LNCaP clone FGC (cell line): Measurements from ENCODE around the gene ROR2.

Source experiments
- DNase-seq: peaks from one replicate; pipeline ENCODE4 v3.0.0-alpha.2; 2011; ENCODE audit warnings: low read depth
- H3K4me3 ChIP-seq: 2 replicates; pipeline ENCODE4 v1.5.1; 2011; ENCODE audit warnings: mild to moderate bottlenecking, low read depth, low read length, control low read depth
- TF ChIP-seq, protein P1 (sequence below): IDR thresholded peaks from 2 replicates; pipeline ENCODE4 v1.5.1; 2012; ENCODE audit warnings: mild to moderate bottlenecking; ENCODE audit not compliant: control insufficient read depth, insufficient read depth; ENCODE audit errors: extremely low read depth

ROR2 gene

DNA sequence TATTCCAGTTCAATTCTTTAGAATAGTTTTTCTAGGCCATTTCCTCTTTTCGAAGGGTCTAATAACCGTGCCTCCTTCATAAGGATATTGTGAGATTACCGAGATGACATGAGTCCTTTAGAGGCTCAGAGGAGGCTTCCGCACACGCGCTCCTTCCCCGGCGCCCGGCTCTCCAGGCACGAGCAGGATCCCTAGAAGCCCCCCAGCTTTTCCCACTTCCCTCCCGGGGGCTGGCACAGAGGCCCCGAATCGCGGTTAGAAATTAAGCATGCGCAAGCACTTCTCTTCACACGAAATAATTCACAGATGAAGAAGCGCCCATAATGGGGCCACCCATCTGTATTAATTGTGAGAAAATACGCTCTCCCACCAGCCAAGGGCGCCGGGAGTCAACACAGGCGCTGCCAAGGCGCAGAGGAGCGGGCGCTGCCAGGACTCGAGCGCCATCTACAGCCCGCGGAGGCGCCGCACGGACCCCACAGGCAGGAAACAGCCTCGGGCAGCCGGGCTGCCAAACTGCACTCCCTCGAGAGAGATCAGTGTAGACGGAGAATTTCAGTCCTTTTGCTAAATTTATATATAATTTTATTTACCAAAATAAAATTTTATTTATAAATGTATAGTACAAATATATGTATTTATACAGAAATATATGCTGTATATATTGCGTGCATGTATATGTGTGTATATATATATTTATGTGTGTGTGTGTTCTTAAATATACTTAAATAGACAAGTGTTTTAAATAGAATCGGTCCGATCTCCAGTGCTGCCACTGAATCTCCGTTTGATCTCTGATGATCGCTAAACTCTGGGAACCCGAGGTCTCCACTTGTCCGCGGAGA lies 268.3 kb downstream of the ROR2 start:
- TF ChIP-seq, protein P1, sequence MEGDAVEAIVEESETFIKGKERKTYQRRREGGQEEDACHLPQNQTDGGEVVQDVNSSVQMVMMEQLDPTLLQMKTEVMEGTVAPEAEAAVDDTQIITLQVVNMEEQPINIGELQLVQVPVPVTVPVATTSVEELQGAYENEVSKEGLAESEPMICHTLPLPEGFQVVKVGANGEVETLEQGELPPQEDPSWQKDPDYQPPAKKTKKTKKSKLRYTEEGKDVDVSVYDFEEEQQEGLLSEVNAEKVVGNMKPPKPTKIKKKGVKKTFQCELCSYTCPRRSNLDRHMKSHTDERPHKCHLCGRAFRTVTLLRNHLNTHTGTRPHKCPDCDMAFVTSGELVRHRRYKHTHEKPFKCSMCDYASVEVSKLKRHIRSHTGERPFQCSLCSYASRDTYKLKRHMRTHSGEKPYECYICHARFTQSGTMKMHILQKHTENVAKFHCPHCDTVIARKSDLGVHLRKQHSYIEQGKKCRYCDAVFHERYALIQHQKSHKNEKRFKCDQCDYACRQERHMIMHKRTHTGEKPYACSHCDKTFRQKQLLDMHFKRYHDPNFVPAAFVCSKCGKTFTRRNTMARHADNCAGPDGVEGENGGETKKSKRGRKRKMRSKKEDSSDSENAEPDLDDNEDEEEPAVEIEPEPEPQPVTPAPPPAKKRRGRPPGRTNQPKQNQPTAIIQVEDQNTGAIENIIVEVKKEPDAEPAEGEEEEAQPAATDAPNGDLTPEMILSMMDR, result peak; percentile 72
- DNase-seq, result peak; percentile 19
- H3K4me3 ChIP-seq, result no peak overlapping the region

DNA sequence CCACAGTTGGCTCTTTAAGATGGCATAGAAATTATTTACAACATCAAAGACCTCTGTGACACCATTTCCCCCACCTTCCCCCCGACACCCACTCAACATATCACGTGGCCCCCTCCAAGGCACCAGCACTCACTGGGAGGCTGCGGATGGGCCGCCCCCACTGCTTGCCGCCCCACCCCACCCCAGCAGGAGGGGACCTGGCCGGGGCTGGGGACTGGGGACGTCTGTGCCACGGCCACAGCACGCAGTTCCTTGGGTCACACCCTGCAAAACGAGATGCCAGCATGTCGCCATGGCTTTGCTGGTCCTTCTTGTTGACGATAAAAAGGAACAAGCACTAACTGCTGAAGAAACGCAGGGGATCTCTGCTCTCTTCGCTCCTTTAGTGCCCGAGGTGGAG lies 269.0 kb downstream of the ROR2 start:
- no peak overlapping the region for H3K4me3 ChIP-seq
- no peak for DNase-seq
- TF ChIP-seq, protein P1, result no peak

DNA sequence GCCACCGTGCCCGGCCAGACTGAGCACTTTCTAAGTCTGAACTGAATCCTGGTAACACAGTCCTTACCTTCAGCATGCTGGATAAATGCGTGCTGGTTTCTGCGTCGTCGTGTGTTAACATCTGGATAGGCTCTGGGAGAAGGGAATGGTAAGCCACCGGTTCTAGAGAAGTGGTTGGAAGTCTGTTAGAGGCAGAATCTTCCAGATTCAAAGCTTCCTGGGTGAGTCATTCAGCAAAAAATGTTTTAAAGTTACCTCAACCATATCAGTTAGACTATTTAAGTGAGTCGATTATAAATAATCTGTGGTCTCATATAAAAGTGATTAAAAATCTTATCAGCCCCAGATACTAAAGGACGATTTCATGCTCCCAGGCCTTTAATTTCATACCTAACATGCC lies 269.9 kb downstream of the ROR2 start:
- no peak for DNase-seq
- H3K4me3 ChIP-seq, result no peak overlapping the region
- TF ChIP-seq, protein P1, result no peak

DNA sequence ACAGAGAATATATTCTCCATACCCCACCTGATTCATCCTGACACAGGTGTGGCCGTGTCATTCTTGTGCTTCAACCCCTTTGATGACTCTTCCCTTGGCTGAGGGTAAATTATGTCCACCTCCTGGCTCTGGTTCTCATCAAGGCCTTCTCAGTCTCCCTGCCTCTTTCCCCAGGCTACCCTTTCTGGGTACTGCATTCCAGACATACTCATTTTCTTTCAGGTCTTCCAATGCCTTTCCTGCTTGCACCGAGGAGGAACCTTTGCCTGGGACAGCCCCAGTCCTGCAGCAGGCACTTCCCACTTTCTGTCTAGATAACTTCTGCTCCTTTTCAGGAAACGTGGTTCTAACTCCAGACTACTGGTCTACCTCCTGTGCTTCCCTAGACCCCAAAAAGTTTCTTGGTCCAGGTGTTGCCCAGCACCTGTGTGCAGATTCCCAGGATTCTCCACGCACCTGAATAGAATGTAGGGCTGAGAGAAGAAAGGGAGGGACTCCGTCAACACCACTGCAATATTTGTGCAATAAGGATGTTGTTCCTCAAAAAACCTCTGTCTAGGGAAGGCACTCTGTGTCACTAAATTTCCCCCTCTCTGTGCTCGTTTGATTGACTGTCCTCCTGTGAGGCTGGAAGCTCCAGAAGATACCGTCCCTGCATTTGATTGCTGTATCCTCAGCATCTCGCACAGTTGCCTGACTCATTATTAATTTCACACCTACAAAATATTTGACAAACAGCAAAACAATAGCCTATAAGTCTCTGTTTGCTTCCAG lies 271.0 kb downstream of the ROR2 start:
- TF ChIP-seq, protein P1, result no peak
- no peak for DNase-seq
- no peak overlapping the region for H3K4me3 ChIP-seq

DNA sequence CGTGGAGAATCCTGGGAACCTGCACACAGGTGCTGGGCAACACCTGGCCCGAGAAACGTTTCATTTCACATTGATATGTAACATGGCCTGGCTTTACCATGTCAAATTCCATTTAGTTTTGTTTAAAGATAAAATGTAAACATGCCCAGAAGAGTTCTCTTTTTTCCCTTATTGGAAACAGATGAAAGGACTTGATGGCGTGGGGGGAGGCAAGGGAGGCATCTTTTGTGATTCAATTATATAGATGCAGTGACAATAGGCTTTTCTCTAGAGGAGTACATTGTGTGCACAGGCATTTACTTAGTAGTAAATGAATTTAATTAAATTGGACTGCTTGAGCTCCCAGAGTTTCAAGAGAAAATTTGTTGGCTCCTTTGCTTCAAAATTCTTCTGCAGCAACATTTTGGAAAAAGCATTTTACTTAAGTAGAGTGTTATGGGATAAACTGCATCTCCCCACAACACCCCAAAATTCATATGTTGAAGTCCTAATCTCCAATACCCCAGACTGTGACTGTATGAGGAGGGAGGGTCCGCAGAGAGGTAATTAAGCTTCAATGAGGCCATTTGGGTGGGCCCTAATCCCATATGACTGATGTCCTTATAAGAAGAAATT lies 272.1 kb downstream of the ROR2 start:
- no peak overlapping the region for H3K4me3 ChIP-seq
- TF ChIP-seq, protein P1, result no peak
- no peak for DNase-seq

DNA sequence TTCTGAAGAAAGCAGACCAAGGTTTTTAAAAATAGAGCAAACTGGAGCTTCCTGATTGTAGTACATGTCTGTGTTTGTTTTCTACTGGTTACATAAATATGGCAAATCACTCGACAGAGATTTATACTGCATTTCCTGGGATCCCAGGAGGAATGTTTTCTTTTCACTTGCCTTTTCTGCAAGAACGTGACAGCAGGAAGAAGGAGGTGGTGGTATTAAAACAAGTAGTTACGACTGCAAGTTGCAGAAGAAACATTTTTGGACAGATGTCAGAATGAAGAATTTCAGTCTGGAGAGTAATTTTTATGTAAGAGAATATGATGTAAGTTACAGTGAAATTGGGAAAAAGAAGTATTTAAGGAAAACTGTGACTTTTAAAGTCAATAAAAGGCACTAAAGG lies 272.7 kb downstream of the ROR2 start:
- TF ChIP-seq, protein P1, result no peak
- DNase-seq, result no peak
- no peak overlapping the region for H3K4me3 ChIP-seq
